ENCODE results near the gene SRD5A1.

SRD5A1 gene

DNA sequence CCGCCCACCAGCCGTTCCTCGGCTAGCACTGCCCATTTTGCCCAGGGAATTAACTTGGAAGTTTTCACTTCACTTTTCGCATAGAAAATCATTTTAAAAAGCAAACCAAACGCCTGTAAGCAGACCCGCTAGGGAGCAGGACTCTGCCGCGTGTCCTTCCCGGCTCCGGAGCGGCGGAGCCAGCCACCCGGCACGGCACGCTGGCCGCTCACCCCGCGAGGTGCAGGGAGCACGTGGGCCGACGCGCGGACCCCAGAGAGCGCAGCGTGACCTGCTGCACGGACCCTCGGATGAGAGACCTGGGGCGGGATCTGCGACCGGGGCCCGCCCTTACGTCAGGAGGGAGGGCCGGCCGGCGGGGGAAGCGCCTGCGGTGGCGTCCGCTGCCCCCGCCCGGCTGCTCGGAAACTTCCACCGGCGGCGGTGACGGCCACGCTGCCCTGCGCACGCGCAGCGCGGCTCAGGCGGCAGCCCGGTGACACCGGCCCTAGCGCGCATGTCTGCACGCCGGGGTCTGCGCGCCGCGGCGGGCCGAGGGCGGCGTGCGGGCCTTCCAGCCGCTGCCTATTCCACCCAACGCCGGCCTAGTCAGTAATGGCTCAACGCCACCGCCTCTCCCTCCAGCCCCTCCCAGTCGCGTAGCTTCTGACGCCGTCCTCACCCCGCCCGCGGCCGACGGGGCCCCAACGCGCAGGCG, 79.5 kb downstream of the SRD5A1 start:
- H3K4me3 ChIP-seq (ENCODE audit: low read depth, low read length): peak overlapping the region; percentile 78
- TF ChIP-seq, protein P1, sequence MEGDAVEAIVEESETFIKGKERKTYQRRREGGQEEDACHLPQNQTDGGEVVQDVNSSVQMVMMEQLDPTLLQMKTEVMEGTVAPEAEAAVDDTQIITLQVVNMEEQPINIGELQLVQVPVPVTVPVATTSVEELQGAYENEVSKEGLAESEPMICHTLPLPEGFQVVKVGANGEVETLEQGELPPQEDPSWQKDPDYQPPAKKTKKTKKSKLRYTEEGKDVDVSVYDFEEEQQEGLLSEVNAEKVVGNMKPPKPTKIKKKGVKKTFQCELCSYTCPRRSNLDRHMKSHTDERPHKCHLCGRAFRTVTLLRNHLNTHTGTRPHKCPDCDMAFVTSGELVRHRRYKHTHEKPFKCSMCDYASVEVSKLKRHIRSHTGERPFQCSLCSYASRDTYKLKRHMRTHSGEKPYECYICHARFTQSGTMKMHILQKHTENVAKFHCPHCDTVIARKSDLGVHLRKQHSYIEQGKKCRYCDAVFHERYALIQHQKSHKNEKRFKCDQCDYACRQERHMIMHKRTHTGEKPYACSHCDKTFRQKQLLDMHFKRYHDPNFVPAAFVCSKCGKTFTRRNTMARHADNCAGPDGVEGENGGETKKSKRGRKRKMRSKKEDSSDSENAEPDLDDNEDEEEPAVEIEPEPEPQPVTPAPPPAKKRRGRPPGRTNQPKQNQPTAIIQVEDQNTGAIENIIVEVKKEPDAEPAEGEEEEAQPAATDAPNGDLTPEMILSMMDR (IDR thresholded peaks at IDR 0.05; ENCODE audit: control insufficient read depth, extremely low read depth, insufficient read depth): no peak
- peak; percentile 81 for DNase-seq (ENCODE audit: low read depth)

DNA sequence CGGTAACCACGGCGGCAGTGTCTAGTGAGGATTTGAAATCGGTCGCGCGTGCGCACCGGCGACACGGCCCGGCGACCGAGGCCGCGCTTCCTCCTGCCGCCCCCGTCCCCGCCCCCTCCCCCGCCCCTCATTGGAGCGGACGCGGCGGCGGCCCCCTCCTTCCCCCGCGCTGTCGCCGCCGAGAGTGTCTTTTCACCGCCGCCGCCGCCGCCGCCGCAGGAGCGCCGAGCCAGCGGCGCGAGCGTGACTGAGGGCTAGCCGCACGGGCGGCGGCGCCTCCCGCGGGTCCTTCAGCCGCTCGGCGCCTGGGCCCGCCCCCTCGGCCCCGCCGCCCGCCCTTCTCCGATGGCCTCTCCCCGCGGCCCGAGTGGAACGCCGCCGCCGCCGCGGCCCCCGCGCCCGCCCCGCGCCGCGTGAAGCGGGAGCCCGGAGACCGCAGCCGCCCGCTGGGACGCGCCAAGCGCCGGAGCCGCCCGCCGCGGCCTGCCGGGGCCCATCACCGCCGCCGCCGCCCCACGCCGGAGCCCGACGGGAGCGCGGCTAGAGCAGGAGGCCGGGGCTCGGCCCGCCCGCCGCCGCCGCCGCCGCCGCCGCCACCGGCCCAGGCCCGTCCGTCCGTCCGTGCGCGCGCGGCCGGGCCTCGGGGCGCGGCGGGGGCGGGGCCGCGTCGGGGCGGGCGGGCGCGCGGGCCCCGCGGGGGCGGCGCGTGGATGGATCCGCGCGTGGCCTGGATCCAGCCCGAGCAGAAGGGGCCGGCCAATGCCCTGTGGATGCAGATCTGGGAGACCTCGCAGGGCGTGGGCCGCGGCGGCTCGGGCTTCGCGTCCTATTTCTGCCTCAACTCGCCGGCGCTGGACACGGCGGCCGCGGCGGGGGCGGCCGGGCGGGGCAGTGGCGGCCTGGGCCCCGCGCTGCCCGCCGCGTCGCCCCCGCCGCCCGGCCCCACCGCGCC, 80.3 kb downstream of the SRD5A1 start, which contains the start of gene TENT4A:
TENT4A (plus strand) TSS at position 159 of the 952 bp plus-strand sequence; CDS start at position 711, 552 bp downstream.
- TF ChIP-seq, protein P1 (IDR thresholded peaks at IDR 0.05; ENCODE audit: control insufficient read depth, extremely low read depth, insufficient read depth): no peak
- no peak for DNase-seq (ENCODE audit: low read depth)
- H3K4me3 ChIP-seq (ENCODE audit: low read depth, low read length): peak within 1 kb of the TSS; percentile 78

DNA sequence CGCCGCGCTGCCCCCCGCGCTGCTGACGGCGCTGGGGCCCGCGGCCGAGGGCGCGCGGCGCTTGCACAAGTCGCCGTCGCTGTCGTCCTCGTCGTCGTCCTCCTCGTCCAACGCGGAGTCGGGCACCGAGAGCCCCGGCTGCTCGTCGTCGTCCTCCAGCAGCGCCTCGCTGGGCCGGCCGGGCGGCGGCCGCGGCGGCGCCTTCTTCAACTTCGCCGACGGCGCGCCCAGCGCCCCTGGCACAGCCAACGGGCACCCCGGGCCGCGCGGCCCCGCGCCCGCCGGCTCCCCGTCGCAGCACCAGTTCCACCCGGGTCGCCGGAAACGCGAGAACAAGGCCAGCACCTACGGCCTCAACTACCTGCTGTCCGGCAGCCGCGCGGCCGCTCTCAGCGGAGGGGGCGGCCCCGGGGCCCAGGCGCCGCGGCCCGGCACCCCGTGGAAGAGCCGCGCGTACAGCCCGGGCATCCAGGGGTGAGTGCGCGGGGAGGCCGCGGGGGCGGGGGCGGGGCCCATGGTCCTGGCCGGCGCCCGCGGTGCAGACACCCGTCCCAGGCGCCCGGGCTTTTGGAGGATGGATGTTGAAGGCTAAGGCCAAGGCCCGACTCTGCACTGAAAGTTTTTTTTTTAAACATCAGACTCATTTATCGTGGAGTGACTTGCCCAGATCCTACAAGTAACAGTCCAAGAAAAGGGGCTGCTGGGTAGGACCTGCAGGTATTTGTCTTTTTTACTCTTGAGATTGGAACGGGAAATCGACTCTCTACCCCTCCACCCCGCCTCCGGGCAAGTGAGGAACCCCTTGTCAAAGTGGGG, 81.2 kb downstream of the SRD5A1 start:
- DNase-seq (ENCODE audit: low read depth): no peak
- TF ChIP-seq, protein P1 (IDR thresholded peaks at IDR 0.05; ENCODE audit: control insufficient read depth, extremely low read depth, insufficient read depth): no peak
- H3K4me3 ChIP-seq (ENCODE audit: low read depth, low read length): peak overlapping the region; percentile 72

DNA sequence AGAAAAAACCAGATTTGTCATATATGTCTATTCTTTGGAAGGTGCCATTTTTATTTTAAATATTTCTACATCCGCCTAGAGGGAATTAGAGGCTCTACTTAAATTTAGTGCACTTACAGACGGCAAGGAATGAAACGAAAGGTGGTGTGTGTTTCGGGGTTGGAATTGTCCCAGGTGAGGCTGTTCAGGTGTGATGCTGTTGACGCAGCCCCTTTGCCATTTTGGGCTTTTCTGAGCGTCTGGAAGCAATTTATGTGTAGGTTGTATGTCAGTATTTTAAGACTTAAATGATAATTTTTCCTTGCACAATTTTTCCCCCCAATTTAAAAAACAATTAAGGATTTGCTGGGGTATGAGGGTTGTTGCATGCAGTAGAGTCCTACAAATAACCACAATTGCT, 82.0 kb downstream of the SRD5A1 start:
- DNase-seq (ENCODE audit: low read depth): no peak
- TF ChIP-seq, protein P1 (IDR thresholded peaks at IDR 0.05; ENCODE audit: control insufficient read depth, extremely low read depth, insufficient read depth): no peak
- peak overlapping the region; percentile 72 for H3K4me3 ChIP-seq (ENCODE audit: low read depth, low read length)

DNA sequence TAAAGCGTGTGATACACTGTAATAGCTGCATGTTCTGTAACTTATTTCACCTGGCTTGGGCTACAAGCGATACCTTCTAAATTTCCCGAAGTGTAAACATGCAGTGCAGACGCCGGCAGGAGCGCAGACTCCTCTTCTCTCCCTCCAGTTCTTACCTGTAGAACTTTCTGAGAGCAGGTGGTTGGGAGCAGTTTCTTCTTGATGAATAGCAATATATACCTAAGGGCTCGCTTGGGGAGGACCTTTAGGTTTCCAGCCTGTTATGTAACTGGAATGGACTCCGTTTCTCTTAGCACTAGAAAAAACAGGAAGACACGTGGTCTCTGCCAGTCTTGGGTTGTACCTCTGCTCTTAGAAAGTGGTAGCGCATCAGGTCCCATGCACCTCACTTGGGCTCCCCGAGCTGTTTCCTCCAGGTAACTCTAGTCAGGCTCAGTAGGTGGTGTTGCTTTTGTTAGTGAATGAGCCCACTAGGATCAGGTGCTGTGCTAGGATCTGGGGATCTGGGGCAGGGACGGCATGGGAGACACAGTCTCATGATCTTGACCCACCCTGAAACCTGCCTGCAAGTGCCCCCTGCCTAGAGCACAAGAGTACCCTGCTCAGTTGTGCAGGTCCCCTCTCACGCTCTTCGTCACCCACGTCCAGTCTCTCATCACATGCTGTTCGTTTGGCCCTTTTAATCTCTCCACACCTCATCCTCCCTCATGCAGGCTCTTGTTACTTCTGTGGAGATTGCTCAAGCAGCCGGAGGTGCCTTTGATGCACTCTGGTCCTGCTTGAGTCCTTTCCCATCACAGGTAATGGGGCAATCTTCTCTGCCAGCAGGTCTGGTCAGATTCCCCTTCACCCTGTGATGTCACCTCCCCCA, 82.8 kb downstream of the SRD5A1 start:
- TF ChIP-seq, protein P1 (IDR thresholded peaks at IDR 0.05; ENCODE audit: control insufficient read depth, extremely low read depth, insufficient read depth): no peak
- peak overlapping the region; percentile 72 for H3K4me3 ChIP-seq (ENCODE audit: low read depth, low read length)
- no peak for DNase-seq (ENCODE audit: low read depth)
